ENCODE measurements around the gene ELFN1.

The ELFN1 gene

DNA sequence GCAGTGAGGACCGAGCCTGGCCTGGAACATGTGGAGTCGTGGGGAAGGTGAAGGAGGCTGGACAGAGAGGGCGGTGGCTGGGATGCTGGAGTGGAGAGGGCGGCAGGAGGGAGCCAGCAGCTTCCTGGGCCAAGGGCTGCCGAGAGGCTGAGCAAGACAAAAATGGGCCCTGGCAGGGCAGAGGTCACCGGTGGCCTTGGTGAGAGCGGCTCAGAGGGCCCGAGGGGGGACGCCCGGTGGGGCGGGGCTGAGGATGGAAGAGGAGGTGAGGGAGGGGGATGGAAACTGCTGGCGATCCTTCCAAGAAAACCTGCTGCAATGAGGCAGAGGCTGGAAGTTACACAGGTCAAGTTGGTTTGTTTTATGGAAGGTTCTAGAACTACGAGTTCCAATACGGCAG, 69.5 kb downstream of the ELFN1 start:
- peaks cover 13% of the 10 kb centered on the region for H3K4me1 Mint-ChIP-seq
- ATAC-seq (ENCODE audit: low read depth) (no peak), DNase-seq (ENCODE audit: low spot score in 2 of 2) (no peak)
- H3K4me3 Mint-ChIP-seq = no peak overlapping the region
- no peak overlapping the region for H3K27ac Mint-ChIP-seq
- H3K27me3 Mint-ChIP-seq = peaks cover 22% of the 10 kb centered on the region
- no peaks in the 10 kb centered on the region for H3K36me3 Mint-ChIP-seq
- no peaks in the 10 kb centered on the region for H3K9me3 Mint-ChIP-seq

- Mint-ChIP-seq H3K4me3 (no peak overlapping the region), H3K27me3 (peaks cover 22% of the 10 kb centered on the region), H3K4me1 (peaks cover 13% of the 10 kb centered on the region), H3K27ac (no peak overlapping the region), H3K36me3 (no peaks in the 10 kb centered on the region), H3K9me3 (no peaks in the 10 kb centered on the region)
- ATAC-seq (ENCODE audit: low read depth) = no peak
- no peak for DNase-seq (ENCODE audit: low spot score in 2 of 2)
Measured at GRCh38 chr7:1740214-1740613, 70.1 kb downstream of the ELFN1 start.

DNA sequence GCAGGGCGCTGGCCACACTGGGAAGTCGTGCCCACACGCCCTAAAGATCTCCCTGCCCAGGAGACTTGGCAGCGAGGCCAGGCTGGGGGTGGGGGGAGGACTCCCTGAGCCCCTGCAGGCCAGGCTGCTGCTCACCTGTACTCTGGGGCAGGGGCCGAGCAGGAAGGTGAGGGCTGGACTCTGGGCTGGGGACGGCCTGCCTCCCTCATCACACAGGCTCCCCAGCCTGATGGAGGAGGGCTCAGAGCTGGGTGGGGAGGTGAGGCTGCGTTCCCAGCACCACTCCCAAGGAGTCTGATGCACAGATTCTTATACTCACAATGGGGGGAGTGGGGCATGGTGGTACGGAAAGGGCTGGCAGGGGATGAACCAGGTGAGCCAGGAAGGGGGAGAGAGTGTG, 71.2 kb downstream of the ELFN1 start:
- Mint-ChIP-seq H3K9me3 (no peaks in the 10 kb centered on the region), H3K4me1 (peaks cover 13% of the 10 kb centered on the region), H3K4me3 (peak overlapping the region; percentile 56), H3K36me3 (no peaks in the 10 kb centered on the region), H3K27me3 (peaks cover 20% of the 10 kb centered on the region), H3K27ac (no peak overlapping the region)
- no peak for ATAC-seq (ENCODE audit: low read depth)
- no peak for DNase-seq (ENCODE audit: low spot score in 2 of 2)

DNA sequence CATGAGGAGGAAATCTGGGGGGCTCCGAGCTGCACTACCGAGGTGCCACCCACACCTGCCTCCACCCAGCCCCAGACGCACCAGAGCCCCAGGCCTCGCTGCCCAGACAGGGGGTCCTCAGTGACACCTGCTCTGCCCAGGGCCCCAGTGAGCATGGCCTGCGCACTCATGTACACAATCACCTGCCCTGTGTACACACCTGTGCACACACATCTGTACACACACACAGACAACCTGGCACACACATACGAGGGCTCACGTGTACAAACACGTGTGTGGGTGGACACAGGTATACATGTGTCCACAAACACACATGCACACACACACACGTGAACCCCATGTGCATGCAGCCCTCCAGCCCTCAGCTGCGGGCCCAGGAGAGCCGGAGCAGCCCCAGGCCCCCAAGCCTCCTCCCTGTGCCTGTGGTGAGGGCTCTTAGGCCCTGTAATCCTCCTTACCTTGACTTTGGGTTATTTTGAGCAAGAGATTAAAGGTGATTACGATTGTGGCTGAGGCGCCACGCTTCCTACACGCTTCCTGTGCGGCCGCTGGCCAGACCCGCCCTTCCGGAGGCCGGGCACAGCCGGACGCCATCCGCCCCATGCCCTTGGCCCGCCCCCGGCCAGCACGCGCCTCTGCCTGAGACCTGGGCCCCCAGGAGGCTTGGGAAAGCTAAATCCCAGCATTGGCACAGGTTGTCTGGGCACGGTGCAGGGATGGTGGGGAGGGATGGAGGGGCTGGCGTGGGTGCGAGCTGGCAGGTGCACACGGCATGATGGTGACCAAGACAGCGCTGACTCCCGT, 71.9 kb downstream of the ELFN1 start:
- DNase-seq (ENCODE audit: low spot score in 2 of 2) = no peak
- peaks cover 20% of the 10 kb centered on the region for H3K27me3 Mint-ChIP-seq

DNA sequence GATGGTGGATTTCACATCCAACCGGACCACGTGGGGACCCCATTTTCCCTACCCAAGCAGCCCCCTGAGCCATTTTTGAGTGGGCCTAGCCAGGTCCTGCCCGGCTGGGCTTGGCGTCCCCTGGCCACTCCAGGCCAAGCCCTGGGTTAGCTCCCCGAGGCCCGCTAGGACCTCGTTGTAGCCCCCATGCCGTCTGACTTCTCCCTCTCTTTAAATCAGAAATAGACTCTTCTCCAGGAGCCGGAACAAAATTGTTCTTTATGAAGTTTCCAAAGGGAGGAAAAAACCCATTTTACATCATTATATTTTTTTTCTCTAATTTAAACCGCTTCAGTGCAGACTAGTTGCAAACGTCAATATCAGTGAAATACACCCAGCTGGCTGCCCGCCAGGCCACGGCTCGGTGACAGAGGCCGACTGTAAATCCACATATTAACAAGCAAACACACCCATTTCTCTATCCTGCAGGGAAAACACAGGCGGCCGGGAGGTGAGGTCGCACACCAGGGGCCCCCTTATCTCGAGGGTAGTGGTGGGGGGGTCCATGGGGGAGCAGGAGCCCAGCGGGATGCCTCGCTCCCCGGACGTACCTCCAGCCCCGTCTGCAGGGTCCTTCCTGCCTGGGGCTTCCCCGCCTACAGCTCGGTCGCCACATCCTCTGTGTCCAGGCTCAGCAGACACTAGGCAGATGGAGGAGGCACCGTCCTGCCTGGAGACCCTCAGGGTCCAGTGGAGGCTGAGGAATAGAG, 72.7 kb downstream of the ELFN1 start:
- Mint-ChIP-seq H3K36me3 (no peaks in the 10 kb centered on the region), H3K9me3 (no peaks in the 10 kb centered on the region), H3K4me1 (peaks cover 13% of the 10 kb centered on the region), H3K27me3 (peaks cover 19% of the 10 kb centered on the region), H3K4me3 (peak overlapping the region; percentile 67), H3K27ac (no peak overlapping the region)
- DNase-seq (ENCODE audit: low spot score in 2 of 2) (no peak), ATAC-seq (ENCODE audit: low read depth) (peak; percentile 38)

More for the DNA sequence above, 71.9 kb downstream of the ELFN1 start:
- Mint-ChIP-seq H3K4me3 (peak overlapping the region; percentile 56), H3K4me1 (peaks cover 13% of the 10 kb centered on the region), H3K27ac (no peak overlapping the region), H3K36me3 (no peaks in the 10 kb centered on the region), H3K9me3 (no peaks in the 10 kb centered on the region)
- peak; percentile 38 for ATAC-seq (ENCODE audit: low read depth)

DNA sequence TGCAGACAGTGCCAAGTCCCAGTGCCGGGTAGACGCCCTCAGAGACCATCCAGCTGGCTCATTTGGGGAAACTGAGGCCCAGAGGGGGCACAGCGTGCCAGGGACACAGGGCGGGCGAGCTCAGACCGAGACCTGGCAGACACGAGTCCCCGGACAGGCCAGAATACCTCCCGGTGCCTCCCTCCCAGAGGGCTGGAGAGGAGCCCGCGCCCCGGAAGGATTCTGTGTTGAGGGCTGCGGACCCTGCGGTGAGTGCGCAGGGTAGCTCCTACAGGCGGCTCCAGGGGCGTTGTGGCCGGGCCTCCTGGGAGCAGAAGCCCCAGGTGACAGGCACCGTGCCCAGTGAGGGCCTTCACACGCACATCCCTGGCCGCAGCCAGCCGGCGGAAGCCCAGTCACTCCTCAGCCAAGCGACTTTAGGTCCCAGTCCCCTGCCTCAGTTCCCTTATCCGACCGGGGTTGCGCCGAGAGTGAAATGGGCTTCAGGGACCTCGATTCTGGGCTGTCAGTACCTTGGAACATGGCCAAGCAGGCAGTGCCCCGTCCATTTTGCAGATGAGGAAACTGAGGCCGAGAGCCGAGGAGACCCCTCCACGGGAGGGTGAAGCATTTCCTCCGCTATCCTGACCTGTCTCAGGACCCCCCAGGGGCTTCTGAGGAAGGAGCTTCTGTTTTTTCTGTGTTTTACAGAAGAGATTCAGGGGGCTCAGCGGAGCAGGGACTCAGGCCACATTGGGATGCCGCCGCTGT, 73.6 kb downstream of the ELFN1 start:
- H3K4me1 Mint-ChIP-seq = peaks cover 14% of the 10 kb centered on the region
- ATAC-seq (ENCODE audit: low read depth) (no peak), DNase-seq (ENCODE audit: low spot score in 2 of 2) (no peak)
- H3K9me3 Mint-ChIP-seq = no peaks in the 10 kb centered on the region
- peaks cover 23% of the 10 kb centered on the region for H3K27me3 Mint-ChIP-seq
- H3K36me3 Mint-ChIP-seq = no peaks in the 10 kb centered on the region
- H3K27ac Mint-ChIP-seq = no peak overlapping the region
- no peak overlapping the region for H3K4me3 Mint-ChIP-seq

- peaks cover 13% of the 10 kb centered on the region for H3K4me1 Mint-ChIP-seq
- peaks cover 17% of the 10 kb centered on the region for H3K27me3 Mint-ChIP-seq
- no peak overlapping the region for H3K4me3 Mint-ChIP-seq
- no peaks in the 10 kb centered on the region for H3K9me3 Mint-ChIP-seq
- H3K36me3 Mint-ChIP-seq = no peaks in the 10 kb centered on the region
- no peak overlapping the region for H3K27ac Mint-ChIP-seq
- no peak for DNase-seq (ENCODE audit: low spot score in 2 of 2)
- no peak for ATAC-seq (ENCODE audit: low read depth)
Measured at GRCh38 chr7:1744296-1745017, 74.4 kb downstream of the ELFN1 start.

- ATAC-seq (ENCODE audit: low read depth) = no peak
- no peak for DNase-seq (ENCODE audit: low spot score in 2 of 2)
- Mint-ChIP-seq H3K4me1 (peaks cover 13% of the 10 kb centered on the region), H3K36me3 (no peaks in the 10 kb centered on the region), H3K4me3 (no peak overlapping the region), H3K27ac (no peak overlapping the region), H3K27me3 (peaks cover 16% of the 10 kb centered on the region), H3K9me3 (no peaks in the 10 kb centered on the region)
Measured at GRCh38 chr7:1745018-1745532, 75.0 kb downstream of the ELFN1 start.

DNA sequence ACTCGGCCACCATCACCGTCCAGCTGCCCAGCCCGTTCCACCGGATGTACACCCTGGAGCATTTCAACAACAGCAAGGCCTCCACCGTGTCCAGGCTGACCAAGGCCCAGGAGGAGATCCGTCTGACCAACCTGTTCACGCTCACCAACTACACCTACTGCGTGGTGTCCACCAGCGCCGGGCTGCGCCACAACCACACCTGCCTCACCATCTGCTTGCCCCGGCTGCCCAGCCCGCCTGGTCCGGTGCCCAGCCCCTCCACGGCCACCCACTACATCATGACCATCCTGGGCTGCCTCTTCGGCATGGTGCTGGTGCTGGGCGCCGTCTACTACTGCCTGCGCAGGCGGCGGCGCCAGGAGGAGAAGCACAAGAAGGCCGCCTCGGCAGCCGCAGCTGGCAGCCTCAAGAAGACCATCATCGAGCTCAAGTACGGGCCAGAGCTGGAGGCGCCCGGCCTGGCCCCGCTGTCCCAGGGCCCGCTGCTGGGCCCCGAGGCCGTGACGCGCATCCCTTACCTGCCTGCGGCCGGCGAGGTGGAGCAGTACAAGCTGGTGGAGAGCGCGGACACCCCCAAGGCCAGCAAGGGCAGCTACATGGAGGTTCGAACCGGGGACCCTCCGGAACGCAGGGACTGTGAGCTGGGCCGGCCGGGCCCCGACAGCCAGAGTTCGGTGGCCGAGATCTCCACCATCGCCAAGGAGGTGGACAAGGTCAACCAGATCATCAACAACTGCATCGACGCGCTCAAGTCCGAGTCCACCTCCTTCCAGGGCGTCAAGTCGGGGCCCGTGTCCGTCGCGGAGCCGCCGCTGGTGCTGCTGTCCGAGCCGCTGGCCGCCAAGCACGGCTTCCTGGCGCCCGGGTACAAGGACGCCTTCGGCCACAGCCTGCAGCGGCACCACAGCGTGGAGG, 75.8 kb downstream of the ELFN1 start:
- DNase-seq (ENCODE audit: low spot score in 2 of 2) = no peak
- no peak overlapping the region for H3K27ac Mint-ChIP-seq

DNA sequence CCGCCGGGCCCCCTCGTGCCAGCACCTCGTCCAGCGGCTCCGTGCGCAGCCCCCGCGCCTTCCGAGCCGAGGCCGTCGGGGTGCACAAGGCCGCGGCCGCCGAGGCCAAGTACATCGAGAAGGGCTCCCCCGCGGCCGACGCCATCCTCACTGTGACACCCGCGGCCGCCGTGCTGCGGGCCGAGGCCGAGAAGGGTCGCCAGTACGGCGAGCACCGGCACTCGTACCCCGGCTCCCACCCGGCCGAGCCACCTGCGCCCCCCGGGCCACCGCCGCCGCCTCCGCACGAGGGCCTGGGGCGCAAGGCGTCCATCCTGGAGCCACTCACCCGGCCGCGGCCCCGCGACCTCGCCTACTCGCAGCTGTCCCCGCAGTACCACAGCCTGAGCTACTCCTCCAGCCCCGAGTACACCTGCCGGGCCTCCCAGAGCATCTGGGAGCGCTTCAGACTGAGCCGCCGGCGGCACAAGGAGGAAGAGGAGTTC, 76.5 kb downstream of the ELFN1 start:
- no peak overlapping the region for H3K4me3 Mint-ChIP-seq
- ATAC-seq (ENCODE audit: low read depth) = no peak
- no peak for DNase-seq (ENCODE audit: low spot score in 2 of 2)
- H3K27ac Mint-ChIP-seq = no peak overlapping the region
- no peaks in the 10 kb centered on the region for H3K36me3 Mint-ChIP-seq
- peaks cover 10% of the 10 kb centered on the region for H3K4me1 Mint-ChIP-seq
- peaks cover 11% of the 10 kb centered on the region for H3K27me3 Mint-ChIP-seq
- no peaks in the 10 kb centered on the region for H3K9me3 Mint-ChIP-seq

More for the DNA sequence above, 75.8 kb downstream of the ELFN1 start:
- H3K27me3 Mint-ChIP-seq = peaks cover 13% of the 10 kb centered on the region
- no peak for ATAC-seq (ENCODE audit: low read depth)
- no peak overlapping the region for H3K4me3 Mint-ChIP-seq
- H3K9me3 Mint-ChIP-seq = no peaks in the 10 kb centered on the region
- no peaks in the 10 kb centered on the region for H3K36me3 Mint-ChIP-seq
- peaks cover 13% of the 10 kb centered on the region for H3K4me1 Mint-ChIP-seq

DNA sequence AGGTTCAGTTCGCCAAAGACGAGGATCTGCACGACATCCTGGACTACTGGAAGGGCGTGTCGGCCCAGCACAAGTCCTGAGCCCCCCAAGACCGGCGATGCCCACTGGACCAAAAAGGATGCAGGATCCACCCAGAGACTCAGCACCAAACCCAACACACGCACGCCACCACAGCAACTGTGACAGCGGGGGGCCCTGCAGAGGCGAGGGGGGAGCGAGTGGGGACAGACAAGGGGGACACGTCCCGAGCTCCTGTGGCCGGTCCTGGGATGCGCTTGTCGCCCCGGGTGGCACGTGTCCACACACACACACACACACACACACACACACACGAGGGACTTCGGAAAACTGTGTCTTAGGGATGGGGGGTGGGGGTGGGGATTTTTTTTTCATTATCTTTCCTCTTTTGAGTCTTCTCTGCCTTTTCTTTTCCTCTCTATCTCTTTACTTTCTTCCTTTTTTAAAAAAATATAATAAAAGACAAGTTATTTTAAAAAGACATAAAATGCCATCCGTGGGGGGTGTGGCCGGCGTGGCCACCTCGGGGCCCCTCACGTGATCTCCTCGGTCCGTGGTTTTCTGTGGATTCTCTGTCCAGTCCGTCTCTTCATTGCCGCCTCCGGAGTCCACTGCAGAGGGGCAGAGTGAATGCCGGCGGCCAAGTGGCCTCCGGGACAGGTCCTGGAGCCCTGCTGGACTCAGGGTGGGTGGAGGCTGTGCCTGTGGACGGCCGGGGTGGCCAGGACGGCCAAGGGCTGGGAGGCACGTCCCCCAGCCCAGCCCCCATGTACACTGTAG, 77.1 kb downstream of the ELFN1 start:
- ATAC-seq (ENCODE audit: low read depth) (no peak), DNase-seq (ENCODE audit: low spot score in 2 of 2) (no peak)
- H3K4me1 Mint-ChIP-seq = peaks cover 10% of the 10 kb centered on the region
- H3K4me3 Mint-ChIP-seq = no peak overlapping the region
- no peaks in the 10 kb centered on the region for H3K9me3 Mint-ChIP-seq
- no peaks in the 10 kb centered on the region for H3K36me3 Mint-ChIP-seq
- H3K27me3 Mint-ChIP-seq = peaks cover 7% of the 10 kb centered on the region
- H3K27ac Mint-ChIP-seq = no peak overlapping the region
